HG03108 (cell line): ENCODE results near the gene CNR2.
"Not testable (repeated sequence)": the region's sequence is repeated elsewhere in the genome, so short reads cannot be mapped to it uniquely, and the experiment has no call there.

Experiments
- ATAC-seq: cut with Tn5 transposase; IDR thresholded peaks from one replicate; pipeline ENCODE4 v1.9.1; 2021; ENCODE audit warnings: moderate library complexity; ENCODE audit not compliant: unreplicated experiment

CNR2 gene

DNA sequence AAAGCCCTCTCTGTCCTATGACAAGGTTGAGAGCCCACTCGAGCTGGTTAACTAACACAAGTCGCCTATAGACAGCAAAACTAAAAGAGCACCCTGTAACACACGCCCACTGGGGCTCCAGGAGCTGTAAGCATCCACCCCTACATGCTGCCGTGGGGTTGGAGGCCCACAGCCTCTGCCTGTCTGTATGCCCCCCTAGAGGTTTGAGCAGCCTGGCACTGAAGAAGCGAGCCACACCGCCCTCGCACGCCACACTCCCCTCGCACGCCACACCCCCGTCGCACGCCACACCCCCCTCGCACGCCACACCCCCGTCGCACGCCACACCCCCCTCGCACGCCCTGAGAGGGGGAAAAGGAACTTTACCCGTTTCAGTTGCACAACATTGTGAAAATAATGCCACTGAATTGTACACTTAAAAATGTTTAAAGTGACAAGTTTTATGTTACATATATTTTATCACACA is 74.7 kb downstream of the CNR2 start:
- peak; percentile 56 for ATAC-seq

DNA sequence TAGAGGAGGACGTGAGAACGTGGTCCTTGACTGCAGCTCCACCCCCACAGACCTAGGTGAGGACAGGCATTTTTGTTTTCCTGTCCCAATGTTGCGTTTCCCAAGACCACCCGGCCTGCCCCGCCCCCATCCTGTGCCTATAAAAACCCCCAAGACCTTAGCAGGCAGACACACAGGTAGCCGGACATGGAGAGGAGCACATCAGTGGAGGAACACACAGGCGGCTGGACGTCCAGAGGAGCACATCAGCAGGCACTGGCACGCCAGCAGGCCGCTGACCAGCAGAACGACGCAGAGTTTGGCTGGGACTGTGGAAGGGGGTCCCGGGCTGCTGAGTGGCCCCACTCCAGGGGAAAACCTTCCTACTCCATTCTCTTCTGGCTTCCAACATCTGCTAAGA is 75.3 kb downstream of the CNR2 start:
- no peak for ATAC-seq

DNA sequence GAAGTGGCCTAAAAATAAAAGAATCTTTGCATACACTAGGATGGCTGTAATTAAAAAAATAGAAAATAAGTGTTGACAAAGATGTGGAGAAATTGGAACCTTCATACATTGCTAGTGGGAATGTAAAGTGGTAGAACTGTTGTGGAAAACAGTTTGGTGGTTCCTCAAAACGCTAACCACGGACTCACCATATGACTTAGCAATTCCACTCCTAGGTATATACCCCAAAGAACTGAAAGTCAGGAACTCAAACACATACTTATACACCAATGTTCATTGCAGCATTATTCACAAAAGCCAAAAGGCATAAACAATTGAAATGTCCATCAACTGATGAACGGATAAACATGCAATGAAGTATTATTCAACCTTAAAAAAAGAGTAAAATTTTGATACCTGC is 77.1 kb downstream of the CNR2 start:
- ATAC-seq = no peak

DNA sequence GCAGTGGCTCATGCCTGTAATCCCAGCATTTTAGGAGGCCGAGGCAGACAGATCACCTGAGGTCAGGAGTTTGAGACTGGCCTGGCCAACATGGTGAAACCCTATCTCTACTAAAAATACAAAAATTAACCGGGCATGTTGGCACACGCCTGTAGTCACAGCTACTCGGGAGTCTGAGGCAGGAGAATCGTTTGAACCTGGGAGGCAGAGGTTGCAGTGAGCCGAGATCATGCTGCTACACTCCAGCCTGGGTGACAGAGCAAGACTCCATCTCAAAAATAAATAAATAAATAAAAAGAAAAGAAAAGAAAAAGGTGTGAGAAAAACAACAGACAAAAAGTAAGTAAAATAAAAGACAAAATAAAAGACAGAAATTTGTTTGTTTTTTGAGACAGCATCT is 79.0 kb downstream of the CNR2 start:
- not testable (repeated sequence) for ATAC-seq

DNA sequence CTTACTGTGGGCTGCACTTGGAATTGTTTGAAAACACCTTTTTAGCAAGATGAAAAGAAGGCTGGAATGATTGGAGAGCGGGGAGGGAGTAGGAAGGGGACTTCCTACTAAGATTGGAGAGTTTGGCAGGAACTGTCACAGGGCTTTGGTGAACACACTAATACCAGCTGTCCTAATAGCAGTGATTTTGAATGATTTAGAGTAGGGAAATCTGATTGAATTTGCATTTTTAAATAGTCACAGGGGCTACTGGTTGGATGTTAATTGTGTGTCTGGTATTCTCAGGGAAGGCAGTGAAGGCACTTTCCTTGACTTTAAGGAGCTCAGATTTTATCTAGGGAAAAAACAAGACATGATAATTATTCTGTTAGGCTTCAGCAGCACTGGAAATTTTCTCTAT is 85.4 kb downstream of the CNR2 start:
- ATAC-seq = no peak

DNA sequence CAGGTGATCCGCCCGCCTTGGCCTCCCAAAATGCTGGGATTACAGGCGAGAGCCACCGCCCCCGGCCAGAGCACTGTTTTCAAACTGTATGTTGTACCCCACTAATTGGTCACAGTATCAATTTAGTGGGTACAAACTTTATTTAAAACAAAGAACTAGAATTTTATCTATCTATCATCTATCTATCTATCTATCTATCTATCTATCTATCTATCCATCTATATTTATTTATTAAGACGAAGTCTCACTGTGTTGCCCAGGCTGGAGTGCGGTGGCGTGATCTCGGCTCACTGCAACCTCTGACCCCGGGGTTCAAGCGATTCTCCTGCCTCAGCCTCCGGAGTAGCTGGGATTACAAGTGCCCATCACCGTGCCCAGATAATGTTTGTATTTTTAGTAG is 86.6 kb downstream of the CNR2 start:
- not testable (repeated sequence) for ATAC-seq

DNA sequence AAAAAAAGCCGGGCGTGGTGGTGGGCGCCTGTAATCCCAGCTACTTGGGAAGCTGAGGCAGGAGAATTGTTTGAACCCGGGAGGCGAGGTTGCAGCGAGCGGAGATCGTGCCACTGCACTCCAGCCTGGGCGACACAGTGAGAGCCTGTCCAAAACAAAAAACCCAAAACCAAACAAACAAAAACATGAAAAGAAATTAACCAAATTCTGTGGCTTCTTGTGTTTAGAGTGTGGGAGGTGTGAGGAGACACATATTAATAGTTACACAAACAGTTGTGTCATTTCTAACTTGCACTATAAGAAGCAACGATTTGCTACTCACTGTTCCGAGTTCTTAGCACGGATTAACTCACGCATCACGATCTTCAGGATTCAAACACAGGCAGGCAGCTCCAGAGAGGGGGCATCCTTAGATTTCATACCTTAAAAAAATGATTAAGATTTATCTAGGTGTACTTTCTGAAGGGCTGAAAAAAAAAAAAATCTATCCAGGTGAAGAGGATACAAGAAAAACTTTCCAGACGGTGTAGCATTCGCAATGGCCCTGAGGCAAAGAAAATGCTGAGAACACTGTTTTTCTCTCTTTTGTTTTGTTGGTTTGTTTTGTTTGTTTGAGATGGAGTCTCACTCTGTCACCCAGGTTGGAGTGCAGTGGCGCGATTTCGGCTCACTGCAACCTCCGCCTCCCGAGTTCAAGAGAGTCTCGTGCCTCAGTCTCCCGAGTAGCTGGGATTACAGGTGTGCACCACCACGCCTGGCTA is 87.2 kb downstream of the CNR2 start:
- ATAC-seq = no peak

DNA sequence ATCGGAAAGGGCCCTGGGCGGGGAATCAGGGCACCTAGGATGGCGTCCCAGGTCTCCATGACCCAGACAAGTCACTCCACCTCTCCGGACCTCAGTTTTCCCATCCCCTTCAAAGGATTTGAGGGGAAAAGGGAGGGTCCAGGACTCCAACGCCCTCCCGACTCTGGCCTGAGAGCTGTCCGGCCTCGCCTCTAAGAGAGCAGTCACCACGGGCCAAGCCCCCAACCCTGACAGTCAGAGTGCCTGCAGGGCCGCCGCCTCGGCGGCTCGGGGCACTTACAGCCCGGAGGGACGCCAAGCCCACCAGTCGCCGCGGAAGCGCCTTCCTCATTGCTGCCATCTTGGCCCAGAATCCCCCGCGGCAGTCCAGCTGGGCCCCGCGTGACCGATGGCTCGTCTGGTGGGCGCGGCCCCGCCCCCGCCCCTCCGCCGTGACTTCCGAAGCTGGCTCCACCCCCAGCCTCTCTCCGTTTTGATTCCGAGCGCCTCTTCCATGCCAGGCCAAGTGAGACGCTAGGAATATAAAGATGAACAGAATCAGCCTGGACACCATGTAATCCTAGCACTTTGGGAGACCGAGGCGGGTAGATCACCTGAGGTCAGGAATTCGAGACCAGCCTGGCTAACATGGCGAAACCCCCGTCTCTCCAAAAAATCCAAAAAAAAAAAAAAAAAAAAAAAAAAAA is 87.9 kb downstream of the CNR2 start, which contains the start of gene HMGCL:
HMGCL (minus strand) TSS at position 354 of the 686 bp plus-strand sequence; CDS start at position 340, 14 bp downstream.
- ATAC-seq = peak; percentile 84

DNA sequence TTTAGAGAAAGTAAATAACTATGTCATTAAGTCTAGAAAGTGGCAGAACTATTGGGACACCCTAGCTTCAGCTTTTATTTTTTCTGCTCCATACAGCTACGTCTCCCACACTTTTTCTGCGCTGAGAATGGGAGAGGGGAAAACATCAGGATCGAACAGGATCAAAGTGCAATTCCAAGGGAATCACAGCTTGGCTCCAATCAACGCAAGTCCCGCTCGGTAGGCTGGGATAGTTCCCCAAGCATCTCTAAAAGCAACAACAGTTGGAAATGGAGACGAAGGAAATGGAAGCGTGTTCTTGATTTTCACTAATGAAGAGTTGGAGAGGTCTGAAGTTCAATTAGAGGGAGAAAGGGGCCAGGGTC is 88.5 kb downstream of the CNR2 start:
- no peak for ATAC-seq

DNA sequence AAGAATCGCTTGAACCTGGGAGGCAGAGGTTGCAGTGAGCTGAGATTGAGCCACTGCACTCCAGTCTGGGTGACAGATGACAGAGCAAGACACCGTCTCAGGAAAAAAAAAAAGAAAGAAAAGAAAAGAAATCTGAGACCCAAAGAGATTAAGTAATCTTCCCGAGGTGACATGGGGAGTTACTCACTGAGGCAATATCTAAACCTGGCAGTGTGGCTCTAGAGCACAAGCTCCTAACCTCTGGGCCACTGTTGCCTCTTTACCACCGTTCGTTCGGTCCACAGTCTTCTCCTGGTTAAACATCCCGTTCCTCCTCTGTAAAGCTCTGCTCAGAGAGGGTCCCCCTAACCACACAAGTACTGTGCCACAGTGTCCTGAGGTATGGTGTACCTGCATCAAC is 89.4 kb downstream of the CNR2 start:
- no peak for ATAC-seq
